Measurements from ENCODE around the gene FRMD3.

The FRMD3 gene

DNA sequence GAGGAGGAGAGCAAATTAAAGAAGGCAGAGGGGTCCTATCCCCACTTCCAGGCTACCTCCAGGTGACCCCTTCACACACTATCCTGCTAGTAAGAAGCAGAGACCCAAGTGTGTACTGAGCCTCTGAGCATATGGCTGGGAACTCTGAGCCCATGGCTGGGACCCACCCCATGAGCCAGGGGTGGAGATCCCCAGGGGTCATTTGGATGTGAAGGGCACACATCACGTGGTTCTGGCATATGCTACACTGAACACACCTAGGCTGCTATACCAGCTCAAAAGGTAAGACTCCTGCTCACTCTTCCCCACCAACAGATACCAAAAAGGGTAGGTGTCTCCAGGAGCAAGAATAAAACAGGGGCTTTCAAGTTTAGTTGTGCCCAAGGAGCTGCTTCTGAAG, 149.9 kb downstream of the FRMD3 start:
- H3K27ac ChIP-seq: no peak overlapping the region
- no peaks in the 10 kb centered on the region for H3K9me3 ChIP-seq (ENCODE audit: severe bottlenecking)
- H3K4me3 ChIP-seq (ENCODE audit: low read depth, low read length): no peak overlapping the region
- no peak for DNase-seq
- no peaks in the 10 kb centered on the region for H3K27me3 ChIP-seq (ENCODE audit: insufficient read depth, low read depth, severe bottlenecking)
- TF ChIP-seq, protein P1, sequence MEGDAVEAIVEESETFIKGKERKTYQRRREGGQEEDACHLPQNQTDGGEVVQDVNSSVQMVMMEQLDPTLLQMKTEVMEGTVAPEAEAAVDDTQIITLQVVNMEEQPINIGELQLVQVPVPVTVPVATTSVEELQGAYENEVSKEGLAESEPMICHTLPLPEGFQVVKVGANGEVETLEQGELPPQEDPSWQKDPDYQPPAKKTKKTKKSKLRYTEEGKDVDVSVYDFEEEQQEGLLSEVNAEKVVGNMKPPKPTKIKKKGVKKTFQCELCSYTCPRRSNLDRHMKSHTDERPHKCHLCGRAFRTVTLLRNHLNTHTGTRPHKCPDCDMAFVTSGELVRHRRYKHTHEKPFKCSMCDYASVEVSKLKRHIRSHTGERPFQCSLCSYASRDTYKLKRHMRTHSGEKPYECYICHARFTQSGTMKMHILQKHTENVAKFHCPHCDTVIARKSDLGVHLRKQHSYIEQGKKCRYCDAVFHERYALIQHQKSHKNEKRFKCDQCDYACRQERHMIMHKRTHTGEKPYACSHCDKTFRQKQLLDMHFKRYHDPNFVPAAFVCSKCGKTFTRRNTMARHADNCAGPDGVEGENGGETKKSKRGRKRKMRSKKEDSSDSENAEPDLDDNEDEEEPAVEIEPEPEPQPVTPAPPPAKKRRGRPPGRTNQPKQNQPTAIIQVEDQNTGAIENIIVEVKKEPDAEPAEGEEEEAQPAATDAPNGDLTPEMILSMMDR (IDR thresholded peaks at IDR 0.05; ENCODE audit: low read depth, low read length): no peak
- no peaks in the 10 kb centered on the region for H3K36me3 ChIP-seq

DNA sequence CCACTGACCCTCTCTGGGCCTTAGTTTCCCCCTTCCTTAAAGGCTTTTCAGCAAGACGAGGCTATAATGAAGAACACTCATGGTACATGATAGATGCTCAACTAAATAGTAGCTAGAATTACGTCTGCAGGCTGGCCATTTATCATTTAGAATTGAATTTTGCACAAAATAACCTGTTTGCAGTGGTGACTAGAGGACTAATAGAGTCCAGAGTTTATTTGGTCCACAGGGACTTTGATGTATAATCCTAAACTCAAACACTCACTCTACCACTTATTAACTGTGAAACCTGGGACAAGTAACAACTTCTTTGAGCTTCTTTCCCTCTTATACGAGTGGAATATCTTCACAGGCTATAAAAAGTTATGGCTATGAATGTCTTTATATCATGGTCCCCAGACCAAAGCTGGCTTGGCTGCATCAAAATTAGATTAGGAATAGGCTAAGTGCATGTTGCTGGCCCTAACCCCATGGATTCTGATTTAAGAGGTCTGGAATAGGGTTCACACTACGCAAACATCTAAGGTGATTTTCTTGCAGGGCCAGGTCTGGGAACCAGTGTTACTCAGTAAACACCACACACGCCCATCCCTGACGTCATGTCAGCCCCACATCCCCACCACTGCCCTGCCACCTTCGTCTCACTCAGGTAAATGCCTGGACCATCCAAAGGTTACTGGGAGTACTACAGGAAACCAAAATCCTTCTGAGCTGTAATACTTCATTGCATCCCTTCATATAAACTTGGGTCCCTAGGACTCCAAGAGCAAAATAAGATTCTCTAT, 150.6 kb downstream of the FRMD3 start:
- H3K4me3 ChIP-seq (ENCODE audit: low read depth, low read length): no peak overlapping the region
- no peaks in the 10 kb centered on the region for H3K27me3 ChIP-seq (ENCODE audit: insufficient read depth, low read depth, severe bottlenecking)
- H3K9me3 ChIP-seq (ENCODE audit: severe bottlenecking): peaks cover 3% of the 10 kb centered on the region
- DNase-seq: no peak
- no peak overlapping the region for H3K27ac ChIP-seq
- no peaks in the 10 kb centered on the region for H3K36me3 ChIP-seq
- TF ChIP-seq, protein P1 (IDR thresholded peaks at IDR 0.05; ENCODE audit: low read depth, low read length): no peak

DNA sequence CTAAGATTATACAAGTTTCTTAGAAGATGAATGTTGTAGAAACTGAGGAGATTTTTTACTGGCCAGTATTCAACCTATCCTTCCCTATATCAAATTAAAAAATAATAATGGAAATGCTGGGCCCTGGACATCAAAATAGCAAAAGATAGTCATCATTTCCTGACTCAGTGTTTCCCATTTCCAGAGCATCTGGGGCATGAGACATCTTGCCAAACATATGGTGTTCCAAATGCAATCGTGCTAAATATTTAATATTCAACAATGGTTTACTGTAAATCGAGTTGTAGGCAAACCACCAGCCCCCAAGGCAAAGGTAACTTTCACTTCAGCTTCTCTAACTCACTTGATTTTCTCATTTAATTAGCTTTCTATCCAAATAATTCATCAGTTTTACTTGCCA, 152.9 kb downstream of the FRMD3 start:
- peaks cover 3% of the 10 kb centered on the region for H3K9me3 ChIP-seq (ENCODE audit: severe bottlenecking)
- TF ChIP-seq, protein P1 (IDR thresholded peaks at IDR 0.05; ENCODE audit: low read depth, low read length): no peak
- no peak overlapping the region for H3K4me3 ChIP-seq (ENCODE audit: low read depth, low read length)
- H3K27me3 ChIP-seq (ENCODE audit: insufficient read depth, low read depth, severe bottlenecking): no peaks in the 10 kb centered on the region
- H3K36me3 ChIP-seq: no peaks in the 10 kb centered on the region
- no peak overlapping the region for H3K27ac ChIP-seq
- no peak for DNase-seq

GRCh38 chr9:83384214-83384613, 154.0 kb downstream of the FRMD3 start:
- TF ChIP-seq, protein P1 (IDR thresholded peaks at IDR 0.05; ENCODE audit: low read depth, low read length): no peak
- H3K27ac ChIP-seq: no peak overlapping the region
- DNase-seq: peak; percentile 46
- H3K4me3 ChIP-seq (ENCODE audit: low read depth, low read length): no peak overlapping the region
- H3K36me3 ChIP-seq: no peaks in the 10 kb centered on the region
- no peaks in the 10 kb centered on the region for H3K27me3 ChIP-seq (ENCODE audit: insufficient read depth, low read depth, severe bottlenecking)
- peaks cover 3% of the 10 kb centered on the region for H3K9me3 ChIP-seq (ENCODE audit: severe bottlenecking)

GRCh38 chr9:83383034-83383433, 155.2 kb downstream of the FRMD3 start:
- no peak for DNase-seq
- Histone ChIP-seq H3K27me3 (ENCODE audit: insufficient read depth, low read depth, severe bottlenecking) (no peaks in the 10 kb centered on the region), H3K36me3 (no peaks in the 10 kb centered on the region), H3K4me3 (ENCODE audit: low read depth, low read length) (no peak overlapping the region), H3K27ac (no peak overlapping the region), H3K9me3 (ENCODE audit: severe bottlenecking) (peaks cover 3% of the 10 kb centered on the region)
- TF ChIP-seq, protein P1 (IDR thresholded peaks at IDR 0.05; ENCODE audit: low read depth, low read length): no peak

DNA sequence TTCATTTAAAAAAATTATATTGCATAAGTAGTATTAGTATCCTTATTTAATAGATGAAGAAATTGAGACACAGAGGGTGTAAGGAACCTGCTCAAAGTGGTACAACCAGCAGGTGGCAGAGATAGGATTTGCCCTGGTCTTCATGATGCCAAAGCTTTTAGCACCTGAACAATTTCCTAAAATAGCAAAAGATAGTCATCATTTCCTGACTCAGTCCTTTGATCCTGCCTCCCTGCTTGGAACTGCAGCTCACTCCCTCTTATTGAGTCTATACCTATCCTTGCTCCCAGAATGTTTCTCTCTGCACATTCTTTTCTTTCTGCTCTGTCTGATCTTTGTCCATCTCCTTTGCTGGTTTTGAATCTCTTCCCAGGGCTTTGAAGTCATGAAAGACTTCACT, 155.8 kb downstream of the FRMD3 start:
- Histone ChIP-seq H3K4me3 (ENCODE audit: low read depth, low read length) (no peak overlapping the region), H3K27ac (no peak overlapping the region), H3K9me3 (ENCODE audit: severe bottlenecking) (peaks cover 3% of the 10 kb centered on the region), H3K36me3 (no peaks in the 10 kb centered on the region), H3K27me3 (ENCODE audit: insufficient read depth, low read depth, severe bottlenecking) (no peaks in the 10 kb centered on the region)
- TF ChIP-seq, protein P1 (IDR thresholded peaks at IDR 0.05; ENCODE audit: low read depth, low read length): no peak
- DNase-seq: no peak
